Neural crest cell (in vitro differentiated cells): ENCODE measurements around the gene ASL. TPM values are rescaled to one million over a fixed set of nuclear protein-coding genes. Genes with fewer than 3 reads are reported as not detected.

Source experiments
- DNase-seq: peaks from one replicate; pipeline ENCODE4 v3.0.0; 2021; ENCODE audit warnings: low read depth, mixed read lengths, low spot score
- H3K27ac Mint-ChIP-seq: one replicate; pipeline ENCODE4 v1.8.0; 2021; ENCODE audit warnings: mild to moderate bottlenecking, mixed read lengths; ENCODE audit not compliant: unreplicated experiment
- H3K27me3 Mint-ChIP-seq: 2 replicates; pipeline ENCODE4 v1.8.0; 2021; ENCODE audit warnings: low read depth, mild to moderate bottlenecking, mixed read lengths
- H3K36me3 Mint-ChIP-seq: 2 replicates; pipeline ENCODE4 v1.8.0; 2021; ENCODE audit warnings: low read depth, mild to moderate bottlenecking, mixed read lengths
- H3K4me1 Mint-ChIP-seq: 2 replicates; pipeline ENCODE4 v1.8.0; 2021; ENCODE audit warnings: mixed read lengths
- H3K4me3 Mint-ChIP-seq: one replicate; pipeline ENCODE4 v1.8.0; 2021; ENCODE audit warnings: mild to moderate bottlenecking, mixed read lengths
- H3K9me3 Mint-ChIP-seq: 2 replicates; pipeline ENCODE4 v1.8.0; 2021; ENCODE audit warnings: mixed read lengths
- total RNA-seq: library from RNA; stranded (reverse); gene quantifications from 2 replicates; pipeline ENCODE4 v1.2.1, GENCODE V29; 2021
- TF ChIP-seq, protein P1 (sequence below): fragments of 200-600 bp; sonication (generic); conservative IDR thresholded peaks from 2 replicates; pipeline ENCODE4 v1.5.0; 2021; ENCODE audit warnings: antibody characterized with exemption, mild to moderate bottlenecking

The ASL gene
- total RNA-seq, 1 donor from 2014 or later: 23.6 TPM

GRCh38 chr7:66142334-66142733 is 66.7 kb downstream of the ASL start:
- peaks cover 4% of the 10 kb centered on the region for H3K4me1 Mint-ChIP-seq

DNA sequence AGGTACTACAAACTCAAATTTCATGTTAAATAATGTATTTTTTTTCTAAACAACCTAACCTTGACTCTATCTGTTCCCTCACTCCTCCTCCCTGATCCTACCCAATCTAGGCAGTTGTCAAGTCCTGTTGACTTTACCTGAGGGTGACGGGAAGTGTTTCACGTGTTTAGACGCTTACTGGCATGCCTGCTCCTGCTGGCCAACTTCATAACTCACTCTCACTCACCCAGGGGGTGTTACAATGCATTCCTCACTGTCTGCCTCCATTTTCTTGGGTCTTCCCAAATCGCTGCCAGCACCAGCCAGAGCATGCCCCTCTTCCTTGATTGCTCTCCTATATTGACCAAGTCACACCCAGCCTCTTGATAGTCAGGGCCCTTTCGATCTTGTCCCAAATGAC is 67.4 kb downstream of the ASL start:
- no peak for DNase-seq
- Mint-ChIP-seq H3K4me3 (no peak overlapping the region), H3K36me3 (peaks cover 10% of the 10 kb centered on the region), H3K4me1 (peaks cover 4% of the 10 kb centered on the region), H3K27me3 (no peaks in the 10 kb centered on the region), H3K9me3 (no peaks in the 10 kb centered on the region), H3K27ac (no peak overlapping the region)
- TF ChIP-seq, protein P1, sequence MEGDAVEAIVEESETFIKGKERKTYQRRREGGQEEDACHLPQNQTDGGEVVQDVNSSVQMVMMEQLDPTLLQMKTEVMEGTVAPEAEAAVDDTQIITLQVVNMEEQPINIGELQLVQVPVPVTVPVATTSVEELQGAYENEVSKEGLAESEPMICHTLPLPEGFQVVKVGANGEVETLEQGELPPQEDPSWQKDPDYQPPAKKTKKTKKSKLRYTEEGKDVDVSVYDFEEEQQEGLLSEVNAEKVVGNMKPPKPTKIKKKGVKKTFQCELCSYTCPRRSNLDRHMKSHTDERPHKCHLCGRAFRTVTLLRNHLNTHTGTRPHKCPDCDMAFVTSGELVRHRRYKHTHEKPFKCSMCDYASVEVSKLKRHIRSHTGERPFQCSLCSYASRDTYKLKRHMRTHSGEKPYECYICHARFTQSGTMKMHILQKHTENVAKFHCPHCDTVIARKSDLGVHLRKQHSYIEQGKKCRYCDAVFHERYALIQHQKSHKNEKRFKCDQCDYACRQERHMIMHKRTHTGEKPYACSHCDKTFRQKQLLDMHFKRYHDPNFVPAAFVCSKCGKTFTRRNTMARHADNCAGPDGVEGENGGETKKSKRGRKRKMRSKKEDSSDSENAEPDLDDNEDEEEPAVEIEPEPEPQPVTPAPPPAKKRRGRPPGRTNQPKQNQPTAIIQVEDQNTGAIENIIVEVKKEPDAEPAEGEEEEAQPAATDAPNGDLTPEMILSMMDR: no peak

More at GRCh38 chr7:66142334-66142733, 66.7 kb downstream of the ASL start:
- TF ChIP-seq, protein P1: no peak
- Mint-ChIP-seq H3K27ac (no peak overlapping the region), H3K27me3 (no peaks in the 10 kb centered on the region), H3K9me3 (no peaks in the 10 kb centered on the region), H3K4me3 (no peak overlapping the region), H3K36me3 (peaks cover 10% of the 10 kb centered on the region)
- no peak for DNase-seq

Other genes starting within 250 kb of the ASL start
- 33.6 and 33.9 TPM in 2 replicates for gene VKORC1L1, start 202.7 kb upstream of the ASL start, total RNA-seq
- gene GUSB, start 93.6 kb upstream of the ASL start, total RNA-seq: 50.4 and 51.9 TPM in 2 replicates
- gene CRCP, start 39.0 kb downstream of the ASL start, total RNA-seq: 35.2 and 38.0 TPM in 2 replicates
- gene TPST1, start 129.5 kb downstream of the ASL start, total RNA-seq: 18.6 and 21.9 TPM in 2 replicates